K562 (cell line): Measurements from ENCODE around the gene ERAL1. TPM values are rescaled to one million over a fixed set of nuclear protein-coding genes. Genes with fewer than 3 reads are reported as not detected.

ENCODE experiments used
- ATAC-seq: fragments of 200-7000 bp; cut with Tn5 transposase; 3 replicates; pipeline ENCODE4 v1.9.1; 2020; ENCODE audit warnings: moderate library complexity
- BruUV-seq: library from RNA; stranded (reverse); fragments of 400-500 nt; replicated peaks from 2 replicates; lab custom pipeline; 2021; lab: Mats Ljungman, UMichigan
- CTCF ChIA-PET: fragments of 300-600 bp; formaldehyde crosslinking; extraction: SDS; loops from one replicate; lab custom pipeline; 2021; ENCODE audit warnings: low intra/inter-chr PET ratio; lab: Yijun Ruan, JAX
- POLR2A ChIA-PET: fragments of 300-600, 350-650 bp; sonication (Branson Sonifier 250); formaldehyde crosslinking; extraction: SDS; loops from one replicate; lab custom pipeline; 2021; ENCODE audit warnings: antibody characterized with exemption, inconsistent platforms; lab: Yijun Ruan, JAX
- DNase-seq, 4 experiments: peaks; one replicate each; pipeline versions ENCODE4 v3.0.0 to v3.0.0-alpha.2; 2011 to 2018; ENCODE audit warnings: low spot score in 3 of 4, mixed read lengths in 3 of 4; ENCODE audit errors: extremely low read depth in 1 of 4
- FAIRE-seq: peaks from 2 replicates; lab custom pipeline; 2011; peaks lifted over from hg19 to GRCh38; lab: Jason Lieb, UNC
- H2AFZ ChIP-seq: 2 replicates; pipeline ENCODE4 v1.6.0; 2011; ENCODE audit warnings: low read depth, low read length, control low read depth, inconsistent platforms
- H3K27ac ChIP-seq: fragments of 200-600 bp; 3 replicates; pipeline ENCODE4 v1.8.0; 2011; ENCODE audit warnings: low read depth, mild to moderate bottlenecking, control low read depth, inconsistent platforms, low read length, moderate library complexity, mixed read lengths; ENCODE audit errors: extremely low read depth
- H3K27me3 ChIP-seq, 2 experiments: fragments of 300-600 bp in 1 of 2; 2 replicates in 1 of 2; 3 replicates in 1 of 2; pipeline versions ENCODE4 v1.6.0 to v1.8.0; 2011; ENCODE audit warnings: inconsistent platforms in 2 of 2, low read length in 2 of 2, mild to moderate bottlenecking in 1 of 2, mixed read lengths in 1 of 2, moderate library complexity in 1 of 2; ENCODE audit not compliant: control insufficient read depth in 2 of 2, insufficient read depth in 2 of 2
- H3K36me3 ChIP-seq: fragments of 300-600 bp; 3 replicates; pipeline ENCODE4 v1.8.0; 2011; ENCODE audit warnings: mild to moderate bottlenecking, low read length, inconsistent platforms; ENCODE audit not compliant: control insufficient read depth, insufficient read depth
- H3K4me1 ChIP-seq, 2 experiments: fragments of 200-600 bp in 1 of 2; replicated peaks in 1 of 2; 2 replicates in 1 of 2; 3 replicates in 1 of 2; pipeline versions ENCODE4 v1.5.1 to v1.8.0; 2011; ENCODE audit warnings: inconsistent platforms in 2 of 2, low read length in 2 of 2, mild to moderate bottlenecking in 1 of 2, mixed read lengths in 1 of 2, moderate library complexity in 1 of 2; ENCODE audit not compliant: control insufficient read depth in 2 of 2, insufficient read depth in 2 of 2
- H3K4me2 ChIP-seq: 2 replicates; pipeline ENCODE4 v1.6.1; 2011; ENCODE audit warnings: low read length, control low read depth, inconsistent platforms, mixed read lengths; ENCODE audit not compliant: insufficient read depth
- H3K4me3 ChIP-seq: fragments of 200-600 bp; sonication (generic), shearing (Covaris generic); 2 replicates; pipeline ENCODE4 v1.5.1; 2016; ENCODE audit warnings: control low read depth, inconsistent platforms
- H3K79me2 ChIP-seq: fragments of 200-600 bp; 3 replicates; pipeline ENCODE4 v1.8.0; 2011; ENCODE audit warnings: low read length, inconsistent platforms; ENCODE audit not compliant: control insufficient read depth, insufficient read depth
- H3K9ac ChIP-seq, 2 experiments: 2 replicates each; pipeline versions ENCODE4 v1.6.0 to v1.6.1; 2011; ENCODE audit warnings: low read depth in 2 of 2, low read length in 2 of 2, control low read depth in 1 of 2, inconsistent platforms in 1 of 2, mild to moderate bottlenecking in 1 of 2, mixed read lengths in 1 of 2; ENCODE audit not compliant: insufficient read depth in 1 of 2
- H3K9me1 ChIP-seq: one replicate; pipeline ENCODE4 v1.6.0; 2011; ENCODE audit warnings: inconsistent platforms, mild to moderate bottlenecking, low read length, moderate library complexity; ENCODE audit not compliant: control insufficient read depth, insufficient read depth
- H3K9me3 ChIP-seq: replicated peaks from 2 replicates; pipeline ENCODE4 v1.5.1; 2011; ENCODE audit warnings: low read depth, low read length, inconsistent platforms; ENCODE audit not compliant: control insufficient read depth, insufficient read depth
- H4K20me1 ChIP-seq: replicated peaks from 2 replicates; pipeline ENCODE4 v1.6.1; 2011; ENCODE audit warnings: low read length, inconsistent platforms, mixed read lengths; ENCODE audit not compliant: control insufficient read depth, insufficient read depth
- ARID2 ChIP-seq: fragments of 450-650 bp; IDR thresholded peaks from 2 replicates; pipeline ENCODE4 v1.6.1; 2017; ENCODE audit warnings: antibody characterized with exemption, mild to moderate bottlenecking
- HDAC3 ChIP-seq: fragments of 450-650 bp; IDR thresholded peaks from 2 replicates; pipeline ENCODE4 v1.6.1; 2018; ENCODE audit warnings: borderline replicate concordance, mild to moderate bottlenecking, moderate library complexity; ENCODE audit not compliant: partially characterized antibody
- IRF1 ChIP-seq: sonication (generic); formaldehyde crosslinking; IDR thresholded peaks from 2 replicates; pipeline ENCODE4 v1.8.0; 2022; ENCODE audit warnings: missing genetic modification reagents, mild to moderate bottlenecking, borderline replicate concordance
- POLR2G ChIP-seq: fragments of 200-400 bp; formaldehyde crosslinking; IDR thresholded peaks from 2 replicates; pipeline ENCODE4 v1.6.1; 2017; ENCODE audit warnings: low read depth, mild to moderate bottlenecking, antibody characterized with exemption, low read length, moderate library complexity
- RBFOX2 ChIP-seq: fragments of 200-400 bp; formaldehyde crosslinking; IDR thresholded peaks from 2 replicates; pipeline ENCODE4 v1.6.1; 2017; ENCODE audit warnings: low read depth, mild to moderate bottlenecking, low read length, moderate library complexity
- RBM14 ChIP-seq: fragments of 200-400 bp; formaldehyde crosslinking; IDR thresholded peaks from 2 replicates; pipeline ENCODE4 v1.6.1; 2018; ENCODE audit warnings: low read depth, mild to moderate bottlenecking, low read length, moderate library complexity, borderline replicate concordance; ENCODE audit not compliant: insufficient read depth
- THAP12 ChIP-seq: fragments of 250-450 bp; sonication (Bioruptor Pico); IDR thresholded peaks from 2 replicates; pipeline ENCODE4 v1.9.0; 2021; ENCODE audit warnings: mild to moderate bottlenecking, inconsistent platforms
- ZNF318 ChIP-seq, 2 experiments: fragments of 450-650 bp; IDR thresholded peaks; 2 replicates each; pipeline ENCODE4 v1.6.1; 2016; ENCODE audit warnings: mild to moderate bottlenecking in 2 of 2, borderline replicate concordance in 1 of 2, low read depth in 1 of 2, moderate library complexity in 1 of 2
- WGBS: fragments of 100-300 bp; shearing (Covaris generic); methylation state at CpG from one replicate; pipeline ENCODE4 v1.1.6; 2016; ENCODE audit warnings: low coverage, mixed read lengths; ENCODE audit not compliant: insufficient coverage; ENCODE audit errors: missing lambda C conversion rate; 5-methylcytosine and 5-hydroxymethylcytosine counted together
- in situ Hi-C: fragments of 300-500 bp; cut with MboI; formaldehyde crosslinking; loops from 4 replicates; pipeline ENCODE4 v1.15.0; 2018; ENCODE audit warnings: inconsistent platforms, mixed read lengths
- intact Hi-C: fragments of 100-400 bp; cut with micrococcal nuclease; formaldehyde crosslinking; loops from 2 replicates; pipeline ENCODE4 v1.14.2; 2022
- polyA plus RNA-seq, 8 experiments: library from polyadenylated mRNA; depleted of rRNA in 4 of 8; stranded (reverse) in 5 of 8; unstranded in 3 of 8; fragments of >200 nt; fragmentation: Nextera tagmentation in 2 of 8; fragmentation: Illumina TruSeq in 1 of 8; extraction: Ambion mirVana in 2 of 8; extraction: Trizol in 1 of 8; gene quantifications; 2 replicates each; pipeline versions ENCODE4 v1.2.1 to v1.2.3, GENCODE V29; 2011 to 2014; ENCODE audit warnings: inconsistent platforms in 1 of 8, missing spikeins in 1 of 8
- total RNA-seq, 7 experiments: library from RNA; depleted of rRNA in 6 of 7; stranded (reverse); fragments of >200 nt in 6 of 7; fragmentation: Illumina TruSeq in 2 of 7; extraction: Trizol in 2 of 7; gene quantifications; 2 replicates each; pipeline versions ENCODE4 v1.2.1 to v1.2.3, GENCODE V29; 2011 to 2021; ENCODE audit warnings: low replicate concordance in 1 of 7

ERAL1 gene
- total and polyA plus RNA-seq, 9 of the 15 experiments (the other 6 are each of a cell fraction or from before 2014, with no cell fraction given), result 37.5 to 351 (median 106) TPM

GRCh38 chr17:28883967-28884702 is 29.3 kb downstream of the ERAL1 start:
- peaks cover 71% of the 10 kb centered on the region for H3K36me3 ChIP-seq
- H3K9me3 ChIP-seq, result no peaks in the 10 kb centered on the region
- peaks cover 11 to 54% of the 10 kb centered on the region in 2 experiments; a peak in 4 of 5 replicates for H3K4me1 ChIP-seq
- H3K4me2 ChIP-seq, result no peak overlapping the region
- intact Hi-C loops, result no loop called here
- DNase-seq, result no peak
- ChIA-PET CTCF (no interaction called here), POLR2A (interaction anchor here (0.7 to 1.7 kb wide), 7 partner anchors 10 to 157 kb away, joined by 3 to 7 read pairs (median 4); partner anchors contain the start of gene FLOT2)
- no TSS peak for BruUV-seq
- H2AFZ ChIP-seq, result no peak overlapping the region
- 83% methylated on average over 27 of the region's 27 CpGs for WGBS
- no peak overlapping the region for H3K4me3 ChIP-seq
- no peaks in the 10 kb centered on the region; the same call in 1 of the 2 replicates for H4K20me1 ChIP-seq
- H3K9ac ChIP-seq, result peak overlapping the region in 1 of 2 experiments; percentile 77; a peak in 2 of 4 replicates
- no peaks in the 10 kb centered on the region for H3K27me3 ChIP-seq
- no peak overlapping the region for H3K27ac ChIP-seq
- no peaks in the 10 kb centered on the region for H3K79me2 ChIP-seq
- TF ChIP-seq HDAC3 (no peak), ARID2 (no peak), RBM14 (no peak), ZNF318 (IDR thresholded peaks at IDR 0.05; ENCODE audit: borderline replicate concordance in 1 of 2, low read depth in 1 of 2) (no peak), THAP12 (CRISPR knock-in tag) (0 out of 2 replicates have a peak, but pooled peaks have one; percentile 4), POLR2G (peak; percentile 53), IRF1 (CRISPR knock-in tag) (no peak), RBFOX2 (peak; percentile 44; the same call in 1 of the 2 replicates)
- TF ChIP-seq, all 486 proteins: peak for 3
- no peaks in the 10 kb centered on the region for H3K9me1 ChIP-seq
- FAIRE-seq (no peak), ATAC-seq (no peak)
- in situ Hi-C loops, result no loop called here
